SIG-M5 treated with dmso at 0.1 percent for 504 hours (cell line): ENCODE data around the gene KCNC1.

Experiments
- DNase-seq: peaks from one replicate; lab custom pipeline; 2025; ENCODE audit not compliant: unreplicated experiment; lab: John Stamatoyannopoulos, UW

Gene KCNC1

DNA sequence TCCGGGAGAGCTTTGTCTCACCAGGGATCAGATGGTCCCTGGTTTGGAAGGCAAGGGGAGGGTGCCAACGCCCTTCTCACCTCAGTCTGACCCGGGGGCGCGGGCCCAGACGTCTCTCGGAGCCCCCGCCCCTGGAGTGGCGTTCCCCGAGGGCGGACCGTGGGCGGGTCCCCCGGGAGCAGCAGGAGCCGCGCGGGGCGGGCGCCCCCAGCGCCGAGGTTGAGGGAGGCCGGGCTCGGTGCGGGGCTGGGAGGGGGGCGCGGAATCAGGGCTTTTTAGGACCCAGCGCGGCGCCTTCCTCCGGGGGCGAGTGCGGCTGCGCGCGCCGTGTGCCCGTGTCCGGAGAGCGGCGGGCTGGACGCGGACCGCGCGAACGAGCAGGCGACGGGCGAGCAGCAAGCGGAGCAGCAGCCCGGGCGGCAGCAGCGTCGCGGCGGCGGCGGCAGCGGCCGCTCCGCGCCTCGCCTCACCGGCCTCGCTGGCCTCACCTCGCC, at the start of gene KCNC1:
KCNC1 (plus strand) TSS at position 364 of the 494 bp plus-strand sequence. CDS start 1,222 bp downstream, outside the sequence.
- no peak for DNase-seq

DNA sequence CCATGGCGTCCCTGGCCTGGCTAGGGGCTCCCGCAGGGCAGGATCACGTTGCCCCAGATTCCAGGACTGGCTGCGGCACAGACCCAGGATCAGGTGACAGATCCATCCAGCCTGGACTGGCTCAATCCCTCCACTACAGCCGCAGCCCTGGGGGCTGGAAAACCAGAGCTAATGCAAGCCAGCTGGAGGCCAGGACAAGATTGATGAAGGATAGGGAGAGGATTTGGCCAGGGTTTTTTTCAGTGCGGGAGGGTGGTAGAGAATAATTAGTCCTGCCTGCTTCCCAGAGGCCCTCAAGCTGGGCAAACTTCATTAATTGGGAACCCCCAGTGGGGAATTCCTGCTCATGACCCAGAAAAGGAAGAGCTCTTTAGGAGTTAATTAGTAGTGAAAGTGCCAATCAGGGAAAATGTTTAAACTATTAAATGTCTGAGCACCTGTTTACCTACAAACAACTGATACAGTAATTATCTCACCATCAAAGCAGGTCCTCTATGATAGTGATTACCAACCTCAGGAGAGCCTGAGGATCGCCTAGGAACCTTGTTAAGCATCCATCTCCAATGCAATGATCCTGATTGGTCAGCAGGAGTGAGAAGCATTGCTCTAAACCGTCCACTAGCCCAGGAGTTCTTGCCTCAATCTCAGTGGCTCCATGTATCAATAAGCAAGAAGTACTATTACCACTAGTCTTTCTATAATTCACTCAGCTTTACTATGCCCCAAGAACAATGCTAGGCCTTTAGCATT, 48.2 kb upstream of the KCNC1 start:
- no peak for DNase-seq

DNA sequence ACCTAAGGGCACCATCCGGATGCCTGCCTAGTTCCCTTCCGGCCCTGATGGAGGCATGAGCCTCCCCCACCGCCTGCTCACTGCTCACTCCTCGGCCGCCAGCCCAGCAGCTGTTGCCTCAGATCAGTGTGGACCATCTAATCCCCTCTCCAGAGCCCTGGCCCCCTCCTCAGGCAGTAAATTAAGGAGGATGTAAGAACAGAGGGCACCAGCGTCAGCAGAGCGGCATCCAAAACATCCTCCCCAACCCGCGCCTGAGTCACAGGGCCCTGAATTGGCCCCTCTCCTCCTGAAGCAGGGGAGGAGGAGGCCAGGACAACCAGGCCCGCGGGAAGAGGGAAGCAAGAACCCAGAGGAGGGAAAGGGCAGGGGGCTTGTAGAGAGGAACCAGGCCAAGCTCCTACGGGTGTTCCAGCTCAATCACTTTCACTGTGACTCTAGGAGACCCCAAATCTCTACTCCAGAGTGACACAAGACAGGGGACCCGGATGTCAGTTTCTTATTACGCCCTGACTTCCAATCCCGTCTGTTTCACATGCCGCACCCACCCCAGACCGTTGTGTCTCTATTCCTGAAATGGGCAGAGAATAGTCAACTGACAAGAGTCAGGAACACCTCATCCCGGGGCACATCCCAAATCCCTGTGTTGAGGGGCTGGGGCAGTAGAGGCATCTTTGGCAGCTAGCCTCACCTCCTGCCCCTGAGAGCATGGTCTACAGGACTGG, 46.5 kb upstream of the KCNC1 start:
- no peak for DNase-seq

DNA sequence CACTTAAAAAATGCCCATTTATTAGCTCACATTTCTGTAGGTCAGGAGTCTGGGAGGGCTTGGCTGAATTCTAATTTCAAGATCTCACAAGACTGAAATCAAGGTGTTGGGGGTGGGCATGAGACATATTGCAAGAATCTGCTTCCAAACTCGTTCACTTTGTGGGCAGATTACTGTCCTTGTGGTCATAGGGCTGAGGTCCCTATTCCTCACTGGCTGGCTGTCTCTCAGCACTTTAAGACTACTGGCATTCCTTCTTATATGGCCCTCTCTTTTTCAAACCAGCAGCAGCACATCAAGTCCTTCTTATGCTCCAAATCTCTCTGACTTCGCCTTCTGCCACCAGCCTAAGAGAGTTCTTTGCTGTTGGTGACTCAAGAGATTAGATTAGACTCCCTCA, 43.0 kb upstream of the KCNC1 start:
- DNase-seq = no peak

DNA sequence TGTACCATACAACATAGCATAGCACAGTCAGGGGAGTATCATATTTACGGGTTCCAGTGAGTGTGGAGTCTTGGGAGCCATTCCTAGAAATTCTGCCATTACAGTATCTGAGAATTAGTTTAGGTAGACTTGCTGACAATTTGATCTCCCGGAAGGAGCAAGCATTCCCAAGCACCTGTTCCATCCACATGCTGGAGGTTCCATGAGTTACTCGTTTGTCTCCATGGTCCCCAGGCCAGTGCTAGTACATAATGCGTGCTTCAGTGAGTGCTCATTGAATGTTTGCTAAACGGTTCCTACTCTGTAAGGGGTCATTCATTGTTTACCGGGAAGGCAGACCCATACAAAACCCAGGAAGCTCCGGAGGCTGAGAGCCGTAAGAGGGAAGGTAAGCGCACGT, 42.6 kb upstream of the KCNC1 start:
- DNase-seq = no peak

DNA sequence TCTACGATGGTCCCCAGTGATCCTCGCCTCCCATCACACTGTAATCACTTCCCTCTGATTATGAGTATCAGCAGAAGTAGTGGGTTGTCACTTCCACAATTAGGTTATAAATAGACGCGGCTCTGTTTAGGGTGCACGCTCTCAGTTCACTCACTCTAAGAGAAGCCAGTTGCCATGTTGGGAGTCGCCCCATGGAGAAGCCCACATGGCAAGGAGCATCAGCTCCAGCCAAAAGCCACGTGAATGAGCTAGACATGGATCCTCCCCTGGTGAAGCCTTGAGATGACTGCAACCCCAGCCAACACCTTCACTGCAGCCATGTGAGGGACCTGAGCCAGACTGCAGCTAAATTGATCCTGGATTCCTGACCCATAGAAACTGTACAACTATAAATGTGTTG, 41.6 kb upstream of the KCNC1 start:
- DNase-seq = no peak

DNA sequence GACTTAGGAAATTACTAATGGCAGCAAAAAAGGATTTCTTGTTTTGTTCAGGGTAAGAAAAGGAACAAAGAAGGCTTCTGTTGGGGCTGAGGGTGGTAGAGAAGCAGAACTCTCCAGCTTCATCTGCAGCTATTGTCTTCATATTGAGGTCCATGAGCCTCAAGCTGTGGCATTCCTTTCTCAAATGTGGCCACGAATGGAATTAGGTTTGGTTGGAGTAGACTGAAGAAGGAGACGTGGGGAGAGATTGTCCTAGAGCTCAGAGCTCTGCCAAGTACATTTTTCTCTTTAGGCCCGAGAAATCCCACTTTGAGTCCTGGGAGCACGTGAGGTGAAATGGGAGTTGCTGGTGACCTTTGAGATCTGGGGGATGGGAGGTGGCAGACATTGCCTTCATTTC, 41.0 kb upstream of the KCNC1 start:
- no peak for DNase-seq

DNA sequence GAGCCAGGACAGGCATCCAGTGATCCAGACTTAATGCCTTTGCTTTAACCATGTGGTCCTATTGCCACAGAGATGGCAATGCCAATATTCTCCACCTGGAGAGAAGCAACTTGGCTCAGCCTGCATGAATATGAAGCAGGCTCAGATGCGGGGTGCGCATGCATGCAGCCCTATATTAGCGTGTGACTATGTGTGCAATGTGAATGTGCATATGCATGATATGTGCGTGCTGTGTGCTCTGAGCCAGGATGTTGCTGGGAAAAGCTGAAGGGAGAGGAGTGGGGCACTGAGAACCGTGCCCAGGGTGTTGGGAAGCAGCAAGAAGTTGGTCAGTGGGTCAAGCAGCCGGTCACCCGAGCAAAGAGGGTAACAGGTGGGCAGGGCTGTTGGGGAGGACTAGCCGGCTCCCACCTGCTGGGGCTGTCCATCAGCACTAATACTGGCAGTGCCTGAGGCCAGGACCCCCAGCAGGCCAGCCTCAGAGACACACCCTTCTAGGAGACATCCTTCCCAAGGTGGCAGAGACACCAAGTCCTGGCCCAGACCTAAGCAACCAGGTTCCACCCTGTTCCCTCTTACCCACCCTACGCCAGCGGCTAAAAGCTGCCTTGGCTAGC, 40.0 kb upstream of the KCNC1 start:
- DNase-seq = no peak

DNA sequence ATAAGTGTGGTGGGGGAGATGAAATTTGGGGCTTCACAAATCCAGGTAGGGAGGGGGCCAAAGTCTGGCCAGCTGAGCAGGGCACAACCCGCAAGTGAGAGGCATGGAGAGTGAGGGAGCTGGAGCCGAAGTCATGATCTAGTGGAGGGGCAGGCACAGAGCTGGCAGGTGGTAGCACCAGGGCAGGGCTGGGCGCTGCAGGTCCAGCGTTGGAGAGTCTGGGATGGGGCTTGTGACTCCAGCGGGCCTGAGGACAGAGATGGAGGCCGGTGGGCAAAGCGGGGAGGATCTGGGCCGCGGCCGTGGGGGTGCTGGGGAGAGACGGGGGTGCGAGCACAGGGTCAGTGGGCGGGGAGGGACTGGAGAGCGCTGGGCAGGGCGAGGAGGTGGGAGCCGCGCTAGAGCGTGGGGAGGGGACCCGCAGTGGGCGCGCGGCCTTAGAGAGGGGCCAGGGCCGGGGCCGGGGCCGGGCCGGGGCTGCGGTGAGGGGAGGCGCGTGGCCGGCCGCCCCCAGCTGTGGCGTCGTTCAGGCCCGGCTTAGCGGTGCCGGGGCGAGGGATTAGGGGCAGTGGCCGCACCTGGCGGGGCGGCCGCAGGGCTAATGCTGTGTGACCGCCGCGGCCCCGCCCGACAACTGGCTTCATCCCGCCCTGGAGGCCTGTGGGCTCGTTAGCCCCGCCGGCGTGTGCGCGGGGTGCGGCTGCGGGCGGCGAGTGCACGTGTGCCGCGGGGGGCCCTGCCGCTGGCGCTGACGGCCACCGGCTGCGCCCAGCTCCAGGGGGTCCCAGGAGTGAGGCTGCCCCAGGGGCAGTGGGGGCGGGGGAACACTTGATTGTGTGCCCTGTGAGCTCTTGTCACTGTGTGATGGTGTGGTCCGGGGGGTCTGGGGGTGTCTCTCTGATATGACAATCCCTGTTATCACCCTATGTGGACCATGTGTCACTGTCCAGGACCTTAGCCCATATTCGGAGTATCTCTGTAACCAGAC, 38.8 kb upstream of the KCNC1 start:
- DNase-seq = no peak

DNA sequence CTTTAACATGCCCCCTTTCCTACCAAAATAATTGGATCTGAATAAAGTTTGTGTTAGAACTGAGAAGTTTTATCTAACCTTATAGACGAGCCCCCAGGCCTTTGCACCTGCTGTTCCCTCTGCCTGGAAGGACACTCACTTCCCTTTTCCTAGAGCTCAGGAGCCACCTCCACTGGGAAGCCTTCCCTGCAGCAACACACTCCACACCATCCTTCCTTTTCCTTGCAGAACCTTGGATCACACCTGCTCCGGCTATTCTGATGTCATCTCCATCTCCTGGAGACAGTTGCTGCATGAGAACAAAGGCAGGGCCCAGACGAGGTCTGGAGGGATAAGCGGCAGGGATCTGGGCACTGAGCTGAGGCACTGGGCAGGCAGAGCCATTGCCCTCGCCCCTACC, 37.8 kb upstream of the KCNC1 start:
- DNase-seq = no peak

DNA sequence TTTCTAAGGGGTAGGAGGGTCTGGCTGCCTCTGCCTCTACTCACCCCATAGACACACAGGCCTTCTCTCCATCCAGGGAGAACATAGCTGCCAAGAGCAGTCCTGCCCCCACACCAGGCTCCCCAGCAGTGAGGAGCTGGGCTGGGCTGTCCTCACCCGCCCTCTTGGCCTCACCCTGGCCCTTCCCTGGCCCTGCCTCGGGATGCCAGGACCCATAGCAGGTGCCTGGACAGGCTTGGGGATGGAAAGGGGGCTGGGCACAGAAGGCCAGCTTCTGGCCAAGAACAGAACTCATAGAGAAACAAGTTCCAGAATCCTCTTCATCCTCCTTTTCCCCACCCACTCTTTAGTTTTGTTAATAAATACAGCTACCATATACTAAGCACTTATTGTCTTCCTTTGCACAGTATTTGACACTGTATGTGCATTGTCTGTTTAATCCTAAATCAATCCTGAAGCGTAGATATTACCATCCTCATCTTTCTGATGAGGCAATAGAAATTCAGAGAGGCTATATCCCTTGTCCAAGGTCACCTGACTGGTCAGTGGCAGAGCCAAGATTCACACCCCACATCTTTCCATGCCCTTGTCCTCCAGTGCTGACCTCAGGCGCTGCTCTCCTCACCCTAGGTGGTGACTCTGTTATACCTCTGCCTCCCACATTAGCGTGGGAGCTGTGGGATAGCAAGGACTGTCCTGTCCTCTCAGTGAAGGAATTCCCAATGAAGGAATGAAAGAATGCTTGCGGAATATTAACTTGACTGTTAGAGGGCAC, 37.2 kb upstream of the KCNC1 start:
- no peak for DNase-seq

DNA sequence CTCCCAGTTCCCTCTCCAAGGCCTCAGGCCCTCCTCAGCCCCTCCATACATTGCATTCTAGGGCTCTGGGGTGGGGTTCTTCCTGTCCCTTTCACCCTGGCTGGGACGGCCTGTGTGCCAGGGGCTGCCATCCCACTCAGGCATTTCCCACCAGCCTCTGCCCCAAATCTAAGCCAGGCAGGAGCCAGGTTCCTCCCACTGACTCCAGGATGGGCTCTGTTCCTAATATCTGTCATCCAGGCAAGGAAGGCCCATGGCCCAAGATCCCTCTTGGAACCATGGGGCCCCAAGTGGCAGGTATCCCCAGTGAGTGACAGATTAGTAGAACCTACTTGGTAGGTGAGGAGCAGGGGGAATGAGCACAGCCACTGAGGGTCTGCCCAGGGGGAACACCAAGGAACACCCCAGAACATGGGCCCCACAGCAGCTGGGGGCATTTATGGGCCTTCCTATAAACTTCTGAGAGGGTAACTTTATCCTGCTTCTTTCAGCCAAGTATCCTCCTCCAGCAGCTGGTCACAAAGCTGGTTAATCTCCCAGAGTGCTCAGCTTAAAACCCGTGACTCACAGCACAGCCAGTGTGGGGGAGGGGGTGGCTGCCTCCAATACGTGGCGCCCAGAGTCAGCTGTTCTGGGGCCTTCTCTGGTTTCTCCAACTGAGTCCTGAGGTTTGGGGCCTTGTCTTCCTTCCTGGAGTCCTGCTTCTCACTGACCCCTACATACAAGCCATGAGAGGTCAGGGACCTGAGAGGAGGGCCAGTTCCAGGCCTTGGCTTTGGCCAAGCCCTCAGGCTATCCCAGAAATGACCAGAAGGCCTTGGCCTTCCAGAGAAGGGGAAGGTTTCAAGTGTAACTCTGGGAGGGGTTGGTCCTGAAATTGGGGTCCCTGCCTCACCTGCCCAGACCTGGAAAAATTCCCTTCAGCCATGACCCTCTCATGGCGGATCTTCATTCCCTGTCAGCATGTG, 35.1 kb upstream of the KCNC1 start:
- no peak for DNase-seq

DNA sequence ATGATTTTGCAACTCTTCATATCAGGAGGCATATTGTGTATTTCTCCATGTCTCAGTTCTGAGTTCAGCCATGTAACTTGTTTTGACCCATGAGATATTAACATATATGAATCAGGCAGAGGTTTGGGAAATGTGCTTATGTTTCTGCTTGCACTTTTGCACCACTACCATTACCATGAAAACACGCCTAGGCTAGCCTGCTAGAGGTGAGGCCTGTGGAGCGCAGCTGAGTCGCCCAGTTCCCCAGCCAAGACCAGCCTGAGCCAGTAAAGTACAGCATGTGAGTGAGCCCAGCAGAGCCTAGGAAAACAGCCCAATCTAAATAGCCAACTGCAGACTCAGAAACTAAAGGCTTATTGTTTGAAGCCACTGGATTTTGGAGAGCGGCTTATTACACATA, 33.6 kb upstream of the KCNC1 start:
- no peak for DNase-seq

DNA sequence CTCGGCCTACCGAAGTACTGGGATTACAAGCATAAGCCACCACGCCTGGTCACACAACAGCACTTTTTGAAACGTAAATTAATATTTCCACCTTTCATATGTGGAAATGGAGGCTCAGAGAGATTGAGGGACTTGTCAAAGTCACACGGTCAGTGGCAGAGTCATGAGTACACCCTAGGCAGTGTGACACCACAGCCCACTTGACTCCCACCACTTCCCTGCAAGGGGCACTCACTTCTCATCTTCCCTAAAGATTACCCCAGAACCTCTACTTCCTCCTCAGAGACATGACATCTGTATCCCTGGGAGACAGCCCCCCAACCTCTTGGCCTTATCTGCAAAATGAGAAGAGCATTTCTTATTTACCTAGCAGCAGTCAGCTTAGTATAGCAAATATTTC, 31.7 kb upstream of the KCNC1 start:
- no peak for DNase-seq

DNA sequence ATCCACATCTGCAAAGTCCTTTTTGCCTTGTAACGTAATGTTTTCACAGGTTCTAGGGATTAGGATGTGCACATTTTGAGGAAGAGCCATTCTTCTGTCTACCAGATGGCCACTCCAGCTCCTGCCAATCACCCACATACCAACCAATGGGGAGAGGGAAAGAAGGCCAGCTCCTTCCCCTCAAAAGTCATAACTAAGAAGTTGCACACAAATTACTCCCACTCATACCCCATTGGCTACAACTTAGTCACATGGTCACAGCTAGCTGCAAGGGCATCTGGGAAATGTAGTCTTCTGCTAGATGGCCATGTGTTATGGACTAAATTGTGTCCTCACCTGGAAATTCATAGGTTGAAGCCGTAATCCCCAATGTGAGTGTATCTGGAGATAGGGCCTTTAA, 30.6 kb upstream of the KCNC1 start:
- peak; percentile 12 for DNase-seq

DNA sequence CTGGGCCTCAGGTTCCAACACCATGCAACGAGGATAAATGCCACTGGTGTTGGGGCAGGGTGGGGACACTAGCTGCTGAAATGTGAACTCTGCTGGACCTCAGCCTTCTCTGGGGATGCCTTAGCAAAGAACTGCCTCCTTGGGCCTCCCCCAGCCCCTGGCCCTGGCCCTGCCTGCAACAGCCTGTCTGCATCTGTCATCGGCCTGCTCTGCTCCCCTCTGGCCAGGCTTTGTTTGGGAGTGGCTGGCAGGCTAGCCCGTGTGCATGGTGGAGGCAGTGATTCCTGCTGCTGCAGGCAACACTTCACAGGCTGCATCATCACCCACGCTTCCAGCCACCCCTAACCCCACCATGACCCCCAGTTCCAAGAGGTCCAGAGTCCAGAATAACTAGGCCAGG, 26.8 kb upstream of the KCNC1 start:
- DNase-seq = no peak

DNA sequence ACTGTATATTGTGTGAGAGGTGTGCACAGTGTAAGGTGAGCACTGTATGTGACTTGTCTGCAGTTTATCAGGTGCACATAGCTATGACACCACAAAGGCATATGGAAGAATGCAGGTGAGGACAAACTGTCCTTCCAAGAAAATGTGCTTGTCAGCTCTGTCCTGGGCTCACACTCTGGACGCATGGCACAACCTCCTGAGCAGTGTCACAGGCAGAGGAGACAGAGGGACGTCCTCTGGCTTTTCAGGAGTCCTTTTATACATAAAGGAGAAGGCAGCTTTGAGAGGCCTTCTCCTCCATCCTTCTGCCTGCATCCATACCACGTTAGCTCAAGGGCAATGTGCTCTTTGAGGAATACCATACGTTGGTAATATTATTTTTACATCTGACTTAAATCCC, 22.7 kb upstream of the KCNC1 start:
- no peak for DNase-seq

DNA sequence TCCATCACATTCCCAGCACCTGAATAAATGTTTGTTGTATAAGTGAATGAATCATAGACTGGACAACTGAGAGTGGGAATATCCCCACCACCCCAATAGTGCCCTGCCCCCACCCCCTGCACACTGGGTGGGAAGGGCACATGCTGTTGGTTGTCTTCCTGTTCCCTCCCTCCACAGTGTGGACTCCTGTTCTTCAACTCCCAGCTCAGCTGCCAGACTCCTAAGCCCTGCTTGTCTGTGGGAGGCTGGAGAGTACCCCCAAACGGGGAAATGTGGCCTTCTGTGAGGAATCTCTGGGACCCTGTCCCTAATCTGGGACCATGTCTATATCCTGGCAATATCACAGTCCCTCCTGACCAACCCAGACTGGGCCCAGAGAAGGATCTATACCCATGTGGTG, 20.7 kb upstream of the KCNC1 start:
- no peak for DNase-seq

DNA sequence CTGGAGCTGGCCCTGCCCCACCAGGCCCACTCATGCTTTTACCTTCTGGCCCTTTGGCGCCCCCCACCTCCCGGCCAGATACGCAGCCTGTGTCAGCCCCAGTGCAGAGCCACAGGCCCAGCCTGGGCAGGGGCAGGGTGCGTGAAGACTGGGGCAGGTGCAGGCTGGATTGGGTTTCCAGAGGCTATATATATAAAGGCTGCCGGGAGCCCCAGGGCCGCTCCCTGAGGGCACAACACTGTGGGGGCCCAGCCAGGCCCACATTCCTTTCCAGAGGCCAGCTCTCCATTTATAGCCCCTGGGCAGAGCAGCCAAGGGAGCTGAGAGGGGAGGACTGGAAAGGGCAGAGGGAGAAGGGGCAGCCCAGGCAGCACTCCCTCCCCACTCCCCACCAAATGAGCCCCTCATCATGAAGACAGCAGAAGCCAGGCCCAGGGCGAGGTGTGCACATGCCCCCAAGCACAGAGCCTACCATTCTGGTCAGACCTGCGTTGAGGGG, 20.2 kb upstream of the KCNC1 start:
- no peak for DNase-seq
